PC-3 (cell line): Measurements from ENCODE around the gene SPIRE1.

ENCODE experiments used
- CTCF ChIP-seq: fragments of 300-600 bp; sonication (generic); conservative IDR thresholded peaks from 2 replicates; pipeline ENCODE4 v1.5.1; 2017; ENCODE audit warnings: antibody characterized with exemption, low read depth, mild to moderate bottlenecking, low read length
- EZH2phosphoT487 ChIP-seq: fragments of 300-600 bp; sonication (generic); IDR thresholded peaks from 2 replicates; pipeline ENCODE4 v1.6.1; 2018; ENCODE audit warnings: mild to moderate bottlenecking, antibody characterized with exemption, low read length, borderline replicate concordance

- no peak for TF ChIP-seq CTCF
- TF ChIP-seq EZH2phosphoT487, result no peak
Observed at GRCh38 chr18:12408247-12408869, 249.5 kb downstream of the SPIRE1 start.
